ENCODE data around the gene FCF1.

Gene FCF1

GRCh38 chr14:74712499-74713394 lies at the start of gene FCF1, which contains the start of gene AREL1:
TSS of gene FCF1 (plus strand) at chr14:74713144. CDS start at chr14:74713198, 54 bp downstream.
TSS of gene AREL1 (minus strand) at chr14:74713080. CDS start at chr14:74685615, 27,465 bp downstream.
- DNase-seq (ENCODE audit: low read depth in 3 of 3): peak; percentile 61 to 76 (median 68)

GRCh38 chr14:74663884-74664283 lies 49.1 kb upstream of the FCF1 start:
- no peak for DNase-seq (ENCODE audit: low read depth in 3 of 3)

- DNase-seq (ENCODE audit: low read depth in 3 of 3): no peak
These were observed 48.2 kb upstream of the FCF1 start for GRCh38 chr14:74664717-74665116.

- no peak for DNase-seq (ENCODE audit: low read depth in 3 of 3)
These were observed 45.2 kb upstream of the FCF1 start for GRCh38 chr14:74667758-74668157.

GRCh38 chr14:74669256-74669655 lies 43.7 kb upstream of the FCF1 start:
- DNase-seq (ENCODE audit: low read depth in 3 of 3): no peak

- DNase-seq (ENCODE audit: low read depth in 3 of 3): no peak
These were observed 43.1 kb upstream of the FCF1 start for GRCh38 chr14:74669846-74670245.

- no peak for DNase-seq (ENCODE audit: low read depth in 3 of 3)
These were observed 42.1 kb upstream of the FCF1 start for GRCh38 chr14:74670726-74671411.

DNA sequence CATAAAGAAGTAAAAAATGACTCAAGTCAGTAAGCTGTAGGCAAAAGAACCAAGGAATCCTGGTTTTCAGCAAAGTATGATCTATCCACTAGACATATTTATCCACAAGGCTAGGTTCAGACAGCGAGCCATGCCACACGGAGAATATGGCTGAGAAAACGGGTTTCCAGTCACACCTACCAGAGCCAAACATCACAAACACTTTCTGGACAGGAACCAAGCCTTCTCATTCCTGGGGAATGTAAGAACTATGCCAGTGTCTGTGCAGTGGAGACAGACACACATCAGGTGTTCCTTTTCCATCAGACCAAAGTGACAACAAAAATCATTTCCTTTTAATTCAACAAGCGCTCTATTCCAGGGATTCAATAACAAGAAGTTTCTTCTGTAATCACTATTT lies 41.2 kb upstream of the FCF1 start:
- no peak for DNase-seq (ENCODE audit: low read depth in 3 of 3)

DNA sequence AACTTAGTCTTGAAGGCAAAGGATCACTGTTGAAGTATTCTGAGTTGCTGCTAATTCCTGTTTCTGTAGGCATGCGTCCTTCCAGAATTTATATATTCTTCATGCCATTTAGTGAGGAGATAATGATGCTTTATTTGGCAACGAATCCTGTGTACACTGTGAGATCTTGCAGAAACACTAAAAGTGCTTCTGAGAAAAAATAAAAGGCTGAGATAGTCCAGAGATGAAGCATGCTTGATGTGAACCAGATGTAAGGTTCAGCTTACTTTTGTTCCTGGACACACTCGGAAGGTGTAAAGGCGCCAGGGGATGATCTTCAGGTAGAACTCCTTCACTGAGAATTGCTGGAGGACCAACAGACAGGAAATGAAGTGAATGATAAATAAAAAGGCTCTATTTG lies 39.2 kb upstream of the FCF1 start:
- DNase-seq (ENCODE audit: low read depth in 3 of 3): no peak

- no peak for DNase-seq (ENCODE audit: low read depth in 3 of 3)
These were observed 37.7 kb upstream of the FCF1 start for GRCh38 chr14:74675219-74675618.

DNA sequence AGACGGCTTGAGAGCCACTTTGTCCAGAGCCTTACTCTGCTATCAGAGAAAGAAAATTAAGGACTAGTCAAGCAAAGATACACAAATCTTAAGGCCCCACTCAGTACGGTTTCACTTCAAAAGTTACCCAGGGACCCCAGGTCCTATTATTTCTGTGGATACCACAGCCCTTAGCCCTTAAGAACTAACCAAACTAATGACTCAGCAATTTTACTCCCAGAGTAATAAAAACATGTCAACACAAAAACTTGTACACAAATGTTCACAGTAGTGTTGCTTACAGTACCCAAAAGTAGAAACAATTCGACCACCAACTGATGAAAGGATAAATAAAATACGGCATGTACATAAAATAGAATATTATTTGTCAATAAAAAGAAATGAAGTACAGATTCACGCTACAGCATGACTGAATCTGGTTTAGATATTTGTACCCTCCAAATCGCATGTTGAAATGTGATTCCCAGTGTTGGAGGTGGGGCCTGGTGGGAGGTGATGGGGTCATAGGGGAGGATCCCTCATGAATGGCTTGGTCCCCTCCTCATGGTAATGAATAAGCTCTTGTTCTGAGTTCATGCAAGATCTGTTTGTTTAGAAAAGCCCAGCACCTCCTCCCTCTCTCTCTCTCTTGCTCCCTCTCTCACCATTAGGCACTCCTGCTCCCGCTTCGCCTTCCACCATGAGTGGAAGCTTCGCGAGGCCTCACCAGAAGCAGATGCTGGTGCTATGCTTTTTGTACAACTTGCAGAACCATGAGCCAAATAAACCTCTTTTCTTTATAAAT lies 30.6 kb upstream of the FCF1 start:
- no peak for DNase-seq (ENCODE audit: low read depth in 3 of 3)

DNA sequence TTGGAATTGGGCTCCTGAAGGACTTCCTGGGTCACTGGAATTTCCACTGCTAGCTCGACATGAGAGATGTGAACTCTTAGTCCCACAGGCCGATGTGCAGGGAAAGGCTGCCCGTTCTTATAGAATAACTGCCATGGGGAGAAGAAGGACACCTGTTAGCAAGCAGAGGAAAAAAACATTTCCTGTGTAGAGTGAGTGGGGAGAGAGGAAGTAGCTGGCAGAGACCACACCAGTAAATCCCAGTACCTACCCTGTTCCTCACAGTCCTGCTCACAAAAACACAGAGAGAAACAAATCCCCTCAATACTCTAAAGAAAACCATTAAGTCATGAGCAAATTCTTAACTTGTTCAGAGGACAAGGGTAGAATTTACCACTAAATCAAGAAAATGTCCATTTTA lies 29.5 kb upstream of the FCF1 start:
- DNase-seq (ENCODE audit: low read depth in 3 of 3): no peak

DNA sequence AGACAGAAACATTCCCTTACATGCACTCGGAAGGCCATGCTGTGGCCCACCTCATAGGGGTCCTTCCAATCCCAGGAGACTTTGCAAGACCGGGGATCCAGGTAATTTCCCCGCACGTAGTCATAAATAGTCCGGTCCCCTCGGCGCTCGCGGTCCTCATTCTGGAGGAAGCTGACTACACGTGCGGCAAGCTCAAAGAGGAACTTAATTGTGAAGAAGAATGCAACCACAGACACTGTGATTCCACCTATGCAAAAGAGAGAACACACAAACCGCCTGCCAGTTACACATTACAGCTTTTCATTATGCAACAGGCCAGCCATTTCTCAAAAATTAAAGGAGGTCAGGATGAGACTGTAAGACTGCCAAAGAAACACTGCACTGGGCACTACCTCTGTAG lies 28.5 kb upstream of the FCF1 start:
- DNase-seq (ENCODE audit: low read depth in 3 of 3): no peak

DNA sequence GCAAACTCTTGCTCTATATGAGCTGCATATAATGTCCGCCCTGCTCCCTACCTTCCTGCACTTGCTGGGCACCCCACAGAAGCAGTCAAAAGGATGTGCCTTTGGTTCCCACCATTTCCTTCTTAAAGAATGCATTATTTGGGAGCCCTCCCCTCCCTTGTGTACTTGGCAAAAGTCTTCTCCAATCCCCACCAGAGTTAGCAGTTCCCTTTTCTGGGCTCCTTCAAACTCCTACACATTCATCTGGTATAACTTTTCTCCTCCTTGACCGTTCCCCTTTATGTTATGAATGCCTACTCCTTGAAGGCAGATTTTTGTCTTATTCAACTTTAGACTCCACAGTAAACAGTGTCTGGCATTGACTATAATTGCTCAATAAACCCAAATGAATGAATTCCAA lies 27.9 kb upstream of the FCF1 start:
- no peak for DNase-seq (ENCODE audit: low read depth in 3 of 3)

DNA sequence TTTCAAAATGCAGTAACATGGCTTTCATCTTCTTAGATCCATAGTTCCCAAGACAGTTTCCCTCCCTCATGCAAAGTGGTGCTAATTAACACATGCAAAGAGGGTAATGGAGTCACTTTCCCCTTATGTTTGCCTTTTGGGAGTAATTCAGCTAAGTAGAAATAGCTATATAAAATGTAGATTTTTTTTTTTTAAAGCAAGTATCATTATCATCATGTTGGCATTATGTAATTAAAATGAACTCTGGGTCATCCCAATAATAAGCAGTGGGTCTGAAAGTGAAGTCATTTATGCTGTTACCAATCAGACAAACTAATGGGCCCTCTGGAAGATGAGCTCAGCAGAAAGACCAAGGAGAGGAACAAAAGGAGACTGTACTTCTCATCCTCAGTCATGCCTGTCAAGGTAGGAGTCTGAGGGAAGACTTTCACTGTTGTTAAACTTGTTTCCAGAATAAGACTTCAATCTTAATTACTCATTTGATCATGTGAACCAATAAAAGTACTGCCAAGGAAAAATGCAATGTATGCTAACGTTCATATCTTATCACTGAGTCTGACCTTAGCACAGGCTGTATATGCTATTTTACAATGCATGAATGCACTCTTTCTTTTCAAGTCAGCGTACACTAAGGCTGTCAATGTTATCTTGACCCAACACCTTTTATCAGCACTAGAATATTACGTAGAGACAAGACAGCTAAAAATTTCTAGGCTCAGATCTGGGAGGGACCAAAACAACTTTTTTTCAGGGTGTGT lies 26.8 kb upstream of the FCF1 start:
- DNase-seq (ENCODE audit: low read depth in 3 of 3): no peak

DNA sequence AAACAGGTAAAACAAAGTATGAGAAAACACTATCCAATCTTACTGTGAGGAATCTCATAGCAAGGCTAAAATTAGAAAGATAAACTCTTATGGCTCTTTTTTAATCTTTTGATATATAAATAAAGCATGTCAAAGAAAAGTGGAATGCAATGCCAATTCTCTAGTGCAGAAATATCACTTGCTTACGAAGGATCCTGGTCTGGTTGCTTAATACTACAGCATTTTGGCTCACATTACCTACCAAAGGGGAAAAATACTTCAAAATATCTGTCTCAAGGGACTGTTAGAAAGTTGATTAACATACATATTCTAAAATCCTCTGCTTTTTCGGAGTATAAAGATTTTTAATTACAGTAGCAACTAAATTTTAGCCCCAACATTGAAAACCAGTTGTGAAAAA lies 21.5 kb upstream of the FCF1 start:
- no peak for DNase-seq (ENCODE audit: low read depth in 3 of 3)

DNA sequence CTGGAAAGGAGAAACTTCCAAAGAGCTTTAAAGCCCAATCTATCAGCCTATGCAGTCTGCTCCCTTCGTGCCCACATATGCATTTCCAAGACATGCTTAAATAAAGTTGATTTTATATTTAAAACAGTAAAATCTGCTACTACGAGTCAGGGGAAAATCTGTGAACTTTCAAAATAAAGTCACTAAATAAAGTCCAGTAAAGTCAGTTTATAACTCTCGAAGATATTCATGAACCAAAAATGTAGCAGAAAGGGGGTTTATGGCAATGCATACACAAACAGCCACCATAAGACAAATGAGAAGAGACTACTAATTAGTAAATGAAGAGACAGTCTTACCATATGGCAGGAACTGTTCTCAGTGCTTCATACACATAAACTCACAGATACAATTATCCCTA lies 19.8 kb upstream of the FCF1 start:
- no peak for DNase-seq (ENCODE audit: low read depth in 3 of 3)

- DNase-seq (ENCODE audit: low read depth in 3 of 3): no peak
These were observed 17.5 kb upstream of the FCF1 start for GRCh38 chr14:74695406-74695805.

- DNase-seq (ENCODE audit: low read depth in 3 of 3): no peak
These were observed 15.9 kb upstream of the FCF1 start for GRCh38 chr14:74697011-74697410.

- no peak for DNase-seq (ENCODE audit: low read depth in 3 of 3)
These were observed 15.4 kb upstream of the FCF1 start for GRCh38 chr14:74697543-74697942.

DNA sequence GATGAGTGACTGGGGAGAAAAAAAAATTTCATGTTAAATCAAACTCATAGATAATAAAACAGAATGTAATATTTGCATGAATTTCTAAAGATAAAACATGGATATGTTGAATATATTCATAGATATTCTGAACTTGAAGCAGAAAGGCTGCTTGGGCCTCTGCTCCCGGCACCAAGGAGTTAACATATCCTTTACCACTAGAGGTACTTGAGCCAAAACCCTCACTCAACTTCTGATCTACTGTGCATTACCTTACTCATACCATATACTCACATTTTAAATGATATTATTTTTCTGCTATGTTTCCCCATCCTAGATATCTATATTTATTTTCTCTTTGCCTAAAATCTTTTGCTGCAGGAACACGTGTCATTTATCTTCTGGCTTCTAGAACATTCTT lies 15.0 kb upstream of the FCF1 start:
- DNase-seq (ENCODE audit: low read depth in 3 of 3): no peak

DNA sequence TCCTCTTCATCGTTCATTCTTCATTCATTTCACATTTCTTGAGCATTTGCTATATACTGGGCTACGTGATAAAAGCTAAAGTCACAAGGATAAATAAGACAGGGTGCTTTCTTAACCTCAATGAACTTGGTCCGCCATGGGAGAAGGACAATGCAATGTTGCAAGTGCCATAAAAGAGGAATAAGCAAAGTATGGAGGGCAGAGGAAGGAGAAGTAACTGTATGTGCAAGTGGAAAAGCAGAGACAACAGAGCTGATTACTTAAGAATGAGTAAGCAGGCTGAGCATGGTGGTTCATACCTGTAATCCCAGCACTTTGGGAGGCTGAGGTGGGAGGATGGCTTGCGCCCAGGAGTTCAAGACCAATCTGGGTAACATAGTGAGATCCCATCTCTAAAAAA lies 14.5 kb upstream of the FCF1 start:
- no peak for DNase-seq (ENCODE audit: low read depth in 3 of 3)

Data from stimulated activated CD4-positive, alpha-beta T cell treated with anti-CD3 and anti-CD28 coated beads, TNF-alpha, amount 100 ng/mL, for 48 hours (primary cell).